Activated naive CD4-positive, alpha-beta T cell treated with anti-CD3 and anti-CD28 coated beads, Interleukin-2, amount 50 U/mL, for 16 hours (primary cell): ENCODE results near the gene RPS14.

Experiments
- DNase-seq: peaks from one replicate; pipeline ENCODE4 v3.0.0-alpha.2; 2020

RPS14 gene

GRCh38 chr5:150449517-150450339, at the start of gene RPS14:
TSS of gene RPS14 (minus strand) at chr5:150449739. CDS start at chr5:150447733, 2,006 bp downstream.
- peak; percentile 96 for DNase-seq

GRCh38 chr5:150498971-150499370, 49.4 kb upstream of the RPS14 start:
- DNase-seq, result no peak

GRCh38 chr5:150498501-150498900, 49.0 kb upstream of the RPS14 start:
- DNase-seq, result no peak

GRCh38 chr5:150497989-150498317, 48.4 kb upstream of the RPS14 start:
- DNase-seq, result no peak

GRCh38 chr5:150497274-150497988, 47.9 kb upstream of the RPS14 start:
- DNase-seq, result no peak

GRCh38 chr5:150496534-150496933, 47.0 kb upstream of the RPS14 start:
- DNase-seq, result no peak

GRCh38 chr5:150496098-150496497, 46.6 kb upstream of the RPS14 start:
- DNase-seq, result no peak

- no peak for DNase-seq
Observed at GRCh38 chr5:150492621-150493020, 43.1 kb upstream of the RPS14 start.

GRCh38 chr5:150491876-150492275, 42.3 kb upstream of the RPS14 start:
- no peak for DNase-seq

- no peak for DNase-seq
Observed at GRCh38 chr5:150490754-150491153, 41.2 kb upstream of the RPS14 start.

GRCh38 chr5:150490296-150490669, 40.7 kb upstream of the RPS14 start:
- DNase-seq, result no peak

GRCh38 chr5:150489360-150490295, 40.1 kb upstream of the RPS14 start:
- no peak for DNase-seq

GRCh38 chr5:150488519-150489359, 39.2 kb upstream of the RPS14 start:
- DNase-seq, result no peak

- DNase-seq, result no peak
Observed at GRCh38 chr5:150487199-150488061, 37.9 kb upstream of the RPS14 start.

GRCh38 chr5:150486402-150487198, 37.1 kb upstream of the RPS14 start:
- DNase-seq, result peak; percentile 53

- peak; percentile 50 for DNase-seq
Observed at GRCh38 chr5:150485693-150486401, 36.3 kb upstream of the RPS14 start.

GRCh38 chr5:150484964-150485692, 35.6 kb upstream of the RPS14 start:
- no peak for DNase-seq

- no peak for DNase-seq
Observed at GRCh38 chr5:150481972-150482406, 32.5 kb upstream of the RPS14 start.

- DNase-seq, result no peak
Observed at GRCh38 chr5:150481708-150481965, 32.1 kb upstream of the RPS14 start.
